ENCODE results near the gene TBC1D5.
"Not testable (repeated sequence)": the region's sequence is repeated elsewhere in the genome, so short reads cannot be mapped to it uniquely, and the experiment has no call there.

TBC1D5 gene

GRCh38 chr3:17518189-17519059, 224.0 kb downstream of the TBC1D5 start:
- DNase-seq = no peak

DNA sequence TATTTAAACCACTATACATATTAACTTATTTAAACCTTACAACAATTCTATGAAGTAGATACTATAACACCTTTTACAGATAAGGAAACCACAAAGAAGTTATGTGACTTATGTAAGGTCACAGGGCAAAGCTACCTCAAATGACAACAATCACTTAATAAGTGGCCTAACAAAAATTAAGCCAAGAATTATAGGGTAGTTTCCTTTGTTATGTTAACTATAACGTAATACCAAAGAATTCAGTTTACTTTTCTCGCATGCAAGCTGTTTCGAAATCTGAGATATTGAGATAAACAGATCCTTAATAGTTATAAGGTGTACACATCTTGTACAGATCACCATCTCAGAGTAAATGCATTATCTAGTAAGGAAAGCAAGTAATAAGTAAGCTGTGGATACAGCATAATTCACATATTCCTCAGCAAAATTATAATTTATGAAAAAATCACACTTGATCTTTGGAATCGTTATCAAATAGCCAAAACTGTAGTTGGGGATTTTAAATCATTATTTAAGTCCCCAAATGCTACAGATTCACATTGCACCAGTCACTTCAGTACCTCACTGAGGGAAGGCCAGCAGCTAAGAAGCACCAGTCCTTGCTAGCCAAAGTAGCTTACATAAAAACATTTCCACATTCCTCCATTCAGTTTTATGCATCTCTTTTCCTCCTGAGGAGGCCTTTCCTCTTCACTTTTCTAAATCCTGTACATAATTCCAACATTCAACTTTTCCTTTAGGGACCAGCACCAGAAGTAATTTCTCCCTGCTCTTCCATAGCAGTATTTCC, 226.8 kb downstream of the TBC1D5 start:
- no peak for DNase-seq

- DNase-seq = no peak
Measured at GRCh38 chr3:17514597-17514996, 227.8 kb downstream of the TBC1D5 start.

GRCh38 chr3:17510265-17510664, 232.2 kb downstream of the TBC1D5 start:
- DNase-seq = no peak

GRCh38 chr3:17508180-17508752, 234.2 kb downstream of the TBC1D5 start:
- no peak for DNase-seq

- DNase-seq = no peak
Measured at GRCh38 chr3:17507480-17507879, 235.0 kb downstream of the TBC1D5 start.

- DNase-seq = no peak
Measured at GRCh38 chr3:17505856-17506255, 236.6 kb downstream of the TBC1D5 start.

DNA sequence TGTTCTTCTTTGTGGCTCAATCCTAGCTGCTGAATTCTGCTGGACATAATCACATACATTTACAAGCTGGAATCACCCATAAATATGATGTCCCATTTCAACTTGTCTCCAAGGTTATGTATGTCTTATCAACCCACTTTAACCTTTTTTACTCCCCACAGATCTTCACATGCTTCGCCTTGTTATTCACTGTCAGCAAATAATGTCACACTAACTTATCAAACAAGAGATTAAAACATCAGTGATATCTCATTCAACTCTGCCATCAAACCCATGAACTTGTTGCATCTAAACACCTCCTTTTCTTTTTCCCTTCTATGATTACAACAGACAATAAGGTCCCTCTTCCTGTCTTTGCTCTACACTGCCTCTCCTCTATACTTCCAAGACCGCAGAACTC, 240.7 kb downstream of the TBC1D5 start:
- no peak for DNase-seq

- no peak for DNase-seq
Measured at GRCh38 chr3:17500618-17501017, 241.8 kb downstream of the TBC1D5 start.

DNA sequence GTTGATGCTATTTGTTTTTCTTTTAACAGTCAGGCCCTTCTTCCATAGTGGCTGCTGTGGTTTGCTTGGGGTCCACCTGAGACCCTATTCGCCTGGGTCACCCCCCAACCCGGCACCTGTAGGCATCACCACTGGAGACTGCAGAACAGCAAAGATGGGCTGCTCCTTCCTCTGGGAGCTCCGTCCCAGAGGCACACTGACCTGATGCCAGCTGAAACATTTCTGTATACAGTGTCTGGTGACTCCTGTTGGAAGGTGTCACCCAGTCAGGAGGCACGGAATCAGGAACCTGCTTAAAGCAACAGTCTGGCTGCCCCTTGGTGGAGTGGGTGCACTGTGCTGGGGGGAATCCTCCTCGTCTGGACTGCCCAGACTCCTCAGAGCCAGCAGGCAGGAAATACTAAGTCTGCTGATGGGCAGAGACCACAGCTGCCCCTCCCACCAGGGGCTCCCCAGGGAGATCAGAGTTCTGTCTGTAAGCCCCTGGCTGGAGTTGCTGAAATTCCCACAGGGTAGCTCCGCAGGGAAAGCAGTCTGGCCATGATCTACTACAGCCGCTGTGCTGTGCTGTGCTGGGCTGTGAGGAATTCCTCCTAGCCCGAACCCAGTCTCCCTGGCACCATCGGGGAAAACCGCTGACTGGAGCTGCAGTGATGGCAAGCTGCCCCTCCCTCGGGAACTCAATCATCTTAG, 248.2 kb downstream of the TBC1D5 start:
- DNase-seq = no peak

DNA sequence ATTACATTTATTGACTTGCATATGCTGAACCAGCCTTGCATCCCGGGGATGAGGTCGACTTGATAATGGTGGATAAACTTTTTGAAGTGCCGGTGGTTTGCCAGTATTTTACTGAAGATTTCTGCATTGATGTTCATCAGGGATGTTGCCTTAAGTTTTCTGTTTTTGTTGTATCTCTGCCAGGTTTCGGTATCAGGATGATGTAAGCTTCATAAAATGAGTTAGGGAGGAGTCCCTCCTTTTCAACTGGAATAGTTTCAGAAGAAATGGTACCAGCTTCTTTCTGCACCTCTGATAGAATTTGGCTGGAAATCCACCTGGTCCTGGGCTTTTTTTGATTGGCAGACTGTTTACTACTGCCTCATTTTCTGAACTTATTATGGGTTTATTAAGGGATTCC, 250.8 kb downstream of the TBC1D5 start:
- DNase-seq = no peak

DNA sequence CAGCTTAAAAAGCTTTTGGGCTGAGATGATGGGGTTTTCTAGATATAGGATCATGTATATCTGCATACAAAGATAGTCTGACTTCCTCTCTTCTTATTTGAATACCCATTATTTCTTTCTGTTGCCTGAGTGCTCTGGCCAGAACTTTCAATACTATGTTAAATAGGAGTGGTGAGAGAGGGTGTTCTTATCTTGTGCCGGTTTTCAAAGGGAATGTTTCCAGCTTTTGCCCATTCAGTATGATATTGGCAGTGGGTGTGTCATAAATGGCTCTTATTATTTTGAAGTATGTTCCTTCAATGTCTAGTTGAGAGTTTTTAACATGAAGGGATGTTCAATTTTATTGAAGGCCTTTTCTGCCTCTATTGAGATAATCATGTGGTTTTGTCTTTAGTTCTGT, 251.2 kb downstream of the TBC1D5 start:
- not testable (repeated sequence) for DNase-seq

DNA sequence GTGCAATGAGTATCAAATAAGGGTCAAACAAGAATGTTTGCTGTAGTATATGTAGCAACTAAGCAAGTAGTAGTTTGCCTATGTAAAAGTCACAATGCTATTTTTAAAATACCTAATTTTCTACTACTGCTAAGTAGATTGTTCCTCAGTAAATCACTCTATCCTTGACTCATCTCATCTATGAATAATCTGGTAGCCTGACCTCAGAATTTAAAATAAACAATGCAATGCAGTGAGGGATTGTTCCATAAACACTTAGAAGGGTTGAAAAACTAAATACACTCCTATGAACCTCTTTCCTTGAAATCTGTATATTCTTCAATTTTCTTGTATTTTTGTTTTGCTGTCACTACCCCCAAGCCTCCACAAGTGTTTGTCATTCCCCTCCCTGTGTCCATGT, 253.3 kb downstream of the TBC1D5 start:
- no peak for DNase-seq

DNA sequence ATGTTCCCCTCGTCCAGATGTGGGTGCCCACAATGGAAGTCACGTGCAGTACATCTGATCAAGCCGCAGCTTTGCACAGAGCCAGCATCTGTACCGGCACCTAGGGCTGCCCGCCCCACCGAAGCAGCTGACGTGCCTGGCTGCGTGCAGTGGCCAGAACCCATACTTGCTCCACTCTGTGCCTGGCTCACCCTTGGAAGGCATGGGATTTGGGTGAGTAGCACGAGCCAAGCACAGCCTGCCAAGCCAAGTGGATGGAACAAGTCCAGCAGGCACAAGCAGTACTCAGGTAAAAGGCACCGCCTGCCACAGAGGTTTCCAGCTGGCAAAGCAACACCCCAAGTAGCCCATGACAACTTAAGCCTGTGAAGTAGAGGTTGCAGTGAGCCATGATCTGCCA, 261.3 kb downstream of the TBC1D5 start:
- DNase-seq = no peak

- no peak for DNase-seq
Measured at GRCh38 chr3:17479681-17480405, 262.6 kb downstream of the TBC1D5 start.

GRCh38 chr3:17478673-17479072, 263.8 kb downstream of the TBC1D5 start:
- no peak for DNase-seq

- DNase-seq = no peak
Measured at GRCh38 chr3:17473761-17474160, 268.7 kb downstream of the TBC1D5 start.

DNA sequence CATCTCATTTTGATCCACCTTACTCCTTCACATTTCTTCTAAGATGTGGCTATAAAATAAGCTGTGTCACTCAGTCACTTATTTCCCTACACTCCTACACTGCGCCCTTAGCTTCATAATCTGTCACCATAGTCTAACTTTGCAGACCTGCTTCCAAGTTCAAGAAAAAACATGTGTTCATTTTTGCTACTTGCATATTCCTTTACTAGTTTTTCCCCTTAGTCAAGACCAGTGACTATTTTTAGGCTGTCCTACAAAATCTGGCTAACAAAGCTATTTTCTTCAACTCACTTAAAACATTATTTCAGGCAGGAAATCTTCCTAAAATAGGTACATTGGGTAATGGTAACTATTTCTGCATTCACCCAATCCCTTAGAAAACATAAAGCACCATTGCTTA, 272.5 kb downstream of the TBC1D5 start:
- DNase-seq = no peak

GRCh38 chr3:17469520-17469919, 272.9 kb downstream of the TBC1D5 start:
- no peak for DNase-seq

- DNase-seq = no peak
Measured at GRCh38 chr3:17466028-17466427, 276.4 kb downstream of the TBC1D5 start.

DNA sequence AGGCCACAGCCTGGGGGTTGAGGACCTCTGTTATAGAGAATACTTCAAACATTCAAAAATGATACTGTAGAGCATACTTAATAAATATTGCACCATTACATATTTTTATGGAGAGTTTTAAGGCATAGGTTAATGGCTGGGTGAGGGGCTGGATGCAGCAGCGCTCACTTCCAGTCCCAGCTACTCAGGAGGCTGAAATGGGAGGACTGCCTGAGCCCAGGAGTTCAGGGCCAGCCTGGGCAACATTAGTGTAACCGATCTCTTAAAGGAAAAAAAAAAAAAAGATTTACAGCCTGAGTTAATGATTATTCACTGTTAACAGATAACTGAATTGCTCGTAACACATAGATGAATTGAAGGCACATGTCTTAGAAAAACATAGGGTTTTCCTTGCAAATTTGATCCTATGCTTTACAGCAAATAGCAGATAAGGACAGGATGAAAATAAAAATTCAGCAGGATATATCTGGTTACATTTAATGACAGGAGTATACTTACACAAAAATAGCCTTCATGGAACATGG, 282.9 kb downstream of the TBC1D5 start:
- no peak for DNase-seq

GRCh38 chr3:17456650-17457049, 285.8 kb downstream of the TBC1D5 start:
- no peak for DNase-seq

Measured in NCI-H1930 (cell line).